ENCODE measurements around the gene ISCU.

The ISCU gene

GRCh38 chr12:108591267-108591980 lies 29.0 kb downstream of the ISCU start:
- DNase-seq, result no peak

- DNase-seq, result no peak
Measured at GRCh38 chr12:108592033-108592909, 29.9 kb downstream of the ISCU start.

GRCh38 chr12:108594323-108594903 lies 32.0 kb downstream of the ISCU start:
- no peak for DNase-seq

- no peak for DNase-seq
Measured at GRCh38 chr12:108594960-108595710, 32.7 kb downstream of the ISCU start.

- no peak for DNase-seq
Measured at GRCh38 chr12:108595711-108596647, 33.6 kb downstream of the ISCU start.

GRCh38 chr12:108596854-108597558 lies 34.6 kb downstream of the ISCU start:
- no peak for DNase-seq

GRCh38 chr12:108597559-108598471 lies 35.4 kb downstream of the ISCU start, which contains the start of gene TMEM119:
Gene TMEM119, minus strand, starts transcription at chr12:108598084. Its CDS starts 5,701 bp downstream, at chr12:108592383.
- DNase-seq, result no peak

GRCh38 chr12:108598553-108599250 lies 36.3 kb downstream of the ISCU start:
- DNase-seq, result no peak

GRCh38 chr12:108599541-108599940 lies 37.1 kb downstream of the ISCU start:
- no peak for DNase-seq

- DNase-seq, result no peak
Measured at GRCh38 chr12:108599948-108600701, 37.7 kb downstream of the ISCU start.

- no peak for DNase-seq
Measured at GRCh38 chr12:108600702-108601007, 38.3 kb downstream of the ISCU start.

GRCh38 chr12:108602209-108602705 lies 39.9 kb downstream of the ISCU start:
- DNase-seq, result no peak

- DNase-seq, result no peak
Measured at GRCh38 chr12:108602976-108603704, 40.7 kb downstream of the ISCU start.

GRCh38 chr12:108603743-108604142 lies 41.3 kb downstream of the ISCU start:
- DNase-seq, result no peak

GRCh38 chr12:108604208-108604941 lies 42.0 kb downstream of the ISCU start:
- DNase-seq, result no peak

GRCh38 chr12:108605000-108605689 lies 42.7 kb downstream of the ISCU start:
- DNase-seq, result no peak

All from activated gamma-delta T cell (primary cell).